ENCODE measurements around the gene GRAP2. TPM values are rescaled to one million over a fixed set of nuclear protein-coding genes. Genes with fewer than 3 reads are reported as not detected.

Gene GRAP2
- total and polyA plus RNA-seq, 10 of the 15 experiments (the other 5 are each of a cell fraction or from before 2014, with no cell fraction given) = 3.3 to 79.1 (median 59.6) TPM

DNA sequence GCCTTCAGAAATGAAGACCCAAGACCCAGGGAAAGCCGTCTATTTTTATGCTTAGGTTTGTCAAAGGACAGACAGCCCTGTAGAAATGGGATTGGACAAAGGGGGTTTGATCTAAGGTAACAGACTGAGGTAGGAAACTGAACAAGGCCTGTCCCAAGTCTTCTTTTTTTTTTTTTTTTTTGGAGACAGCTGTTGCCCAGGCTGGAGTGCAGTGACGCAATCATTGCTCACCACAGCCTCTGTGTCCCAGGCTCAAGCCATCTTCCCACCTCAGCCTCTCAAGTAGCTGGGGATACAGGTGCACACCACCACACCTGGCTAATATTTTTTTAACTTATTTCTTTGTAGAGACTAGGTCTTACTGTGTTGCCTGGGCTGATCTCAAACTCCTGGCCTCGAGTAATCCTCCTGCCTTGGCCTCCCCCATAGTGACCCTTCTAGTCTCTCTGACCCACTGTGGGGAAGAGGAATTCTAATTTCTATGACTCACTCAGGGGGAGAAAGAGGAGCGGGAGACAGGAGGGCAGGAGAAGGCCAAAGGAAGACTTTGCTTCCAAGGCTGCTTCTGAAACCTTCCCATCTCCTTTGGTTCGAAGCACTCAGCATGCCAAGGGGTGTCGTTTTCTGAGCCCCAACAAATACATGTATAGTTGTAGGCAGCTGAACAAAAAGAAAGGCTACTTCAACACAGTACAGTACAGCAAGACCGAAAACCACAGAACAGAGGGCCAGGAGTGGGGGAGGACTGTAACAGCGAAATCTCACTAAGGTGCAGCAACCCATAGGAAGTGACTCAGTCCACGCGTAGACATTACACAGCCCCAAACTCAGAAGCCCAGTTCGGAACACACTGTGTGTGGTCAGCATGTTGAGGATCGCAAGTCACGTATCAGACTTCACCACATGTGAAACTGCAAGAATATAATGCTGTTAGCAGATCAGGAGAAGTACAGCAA, 60.2 kb downstream of the GRAP2 start (continued):
- peak in 1 of 2 experiments; percentile 54; a peak in 1 of 4 replicates for TF ChIP-seq CEBPB (IDR thresholded peaks at IDR 0.05; ENCODE audit: borderline replicate concordance in 1 of 2, low read depth in 2 of 2, low read length in 2 of 2)
- TF ChIP-seq CBX5 (IDR thresholded peaks at IDR 0.05; ENCODE audit: low read depth) = peak; percentile 84; the same call in 1 of the 2 replicates
- TF ChIP-seq, protein P1, sequence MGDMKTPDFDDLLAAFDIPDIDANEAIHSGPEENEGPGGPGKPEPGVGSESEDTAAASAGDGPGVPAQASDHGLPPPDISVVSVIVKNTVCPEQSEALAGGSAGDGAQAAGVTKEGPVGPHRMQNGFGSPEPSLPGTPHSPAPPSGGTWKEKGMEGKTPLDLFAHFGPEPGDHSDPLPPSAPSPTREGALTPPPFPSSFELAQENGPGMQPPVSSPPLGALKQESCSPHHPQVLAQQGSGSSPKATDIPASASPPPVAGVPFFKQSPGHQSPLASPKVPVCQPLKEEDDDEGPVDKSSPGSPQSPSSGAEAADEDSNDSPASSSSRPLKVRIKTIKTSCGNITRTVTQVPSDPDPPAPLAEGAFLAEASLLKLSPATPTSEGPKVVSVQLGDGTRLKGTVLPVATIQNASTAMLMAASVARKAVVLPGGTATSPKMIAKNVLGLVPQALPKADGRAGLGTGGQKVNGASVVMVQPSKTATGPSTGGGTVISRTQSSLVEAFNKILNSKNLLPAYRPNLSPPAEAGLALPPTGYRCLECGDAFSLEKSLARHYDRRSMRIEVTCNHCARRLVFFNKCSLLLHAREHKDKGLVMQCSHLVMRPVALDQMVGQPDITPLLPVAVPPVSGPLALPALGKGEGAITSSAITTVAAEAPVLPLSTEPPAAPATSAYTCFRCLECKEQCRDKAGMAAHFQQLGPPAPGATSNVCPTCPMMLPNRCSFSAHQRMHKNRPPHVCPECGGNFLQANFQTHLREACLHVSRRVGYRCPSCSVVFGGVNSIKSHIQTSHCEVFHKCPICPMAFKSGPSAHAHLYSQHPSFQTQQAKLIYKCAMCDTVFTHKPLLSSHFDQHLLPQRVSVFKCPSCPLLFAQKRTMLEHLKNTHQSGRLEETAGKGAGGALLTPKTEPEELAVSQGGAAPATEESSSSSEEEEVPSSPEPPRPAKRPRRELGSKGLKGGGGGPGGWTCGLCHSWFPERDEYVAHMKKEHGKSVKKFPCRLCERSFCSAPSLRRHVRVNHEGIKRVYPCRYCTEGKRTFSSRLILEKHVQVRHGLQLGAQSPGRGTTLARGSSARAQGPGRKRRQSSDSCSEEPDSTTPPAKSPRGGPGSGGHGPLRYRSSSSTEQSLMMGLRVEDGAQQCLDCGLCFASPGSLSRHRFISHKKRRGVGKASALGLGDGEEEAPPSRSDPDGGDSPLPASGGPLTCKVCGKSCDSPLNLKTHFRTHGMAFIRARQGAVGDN (IDR thresholded peaks at IDR 0.05) = peak; percentile 81; the same call in 1 of the 2 replicates
- peak; percentile 37; the same call in 1 of the 2 replicates for TF ChIP-seq POLR2A (IDR thresholded peaks at IDR 0.05; ENCODE audit: low read depth, low read length)
- peak; percentile 58; the same call in 1 of the 2 replicates for TF ChIP-seq TCF7 (IDR thresholded peaks at IDR 0.05; ENCODE audit: borderline replicate concordance)
- TF ChIP-seq ASH2L (IDR thresholded peaks at IDR 0.05; ENCODE audit: borderline replicate concordance, low read depth) = no peak
- TF ChIP-seq, protein P2, sequence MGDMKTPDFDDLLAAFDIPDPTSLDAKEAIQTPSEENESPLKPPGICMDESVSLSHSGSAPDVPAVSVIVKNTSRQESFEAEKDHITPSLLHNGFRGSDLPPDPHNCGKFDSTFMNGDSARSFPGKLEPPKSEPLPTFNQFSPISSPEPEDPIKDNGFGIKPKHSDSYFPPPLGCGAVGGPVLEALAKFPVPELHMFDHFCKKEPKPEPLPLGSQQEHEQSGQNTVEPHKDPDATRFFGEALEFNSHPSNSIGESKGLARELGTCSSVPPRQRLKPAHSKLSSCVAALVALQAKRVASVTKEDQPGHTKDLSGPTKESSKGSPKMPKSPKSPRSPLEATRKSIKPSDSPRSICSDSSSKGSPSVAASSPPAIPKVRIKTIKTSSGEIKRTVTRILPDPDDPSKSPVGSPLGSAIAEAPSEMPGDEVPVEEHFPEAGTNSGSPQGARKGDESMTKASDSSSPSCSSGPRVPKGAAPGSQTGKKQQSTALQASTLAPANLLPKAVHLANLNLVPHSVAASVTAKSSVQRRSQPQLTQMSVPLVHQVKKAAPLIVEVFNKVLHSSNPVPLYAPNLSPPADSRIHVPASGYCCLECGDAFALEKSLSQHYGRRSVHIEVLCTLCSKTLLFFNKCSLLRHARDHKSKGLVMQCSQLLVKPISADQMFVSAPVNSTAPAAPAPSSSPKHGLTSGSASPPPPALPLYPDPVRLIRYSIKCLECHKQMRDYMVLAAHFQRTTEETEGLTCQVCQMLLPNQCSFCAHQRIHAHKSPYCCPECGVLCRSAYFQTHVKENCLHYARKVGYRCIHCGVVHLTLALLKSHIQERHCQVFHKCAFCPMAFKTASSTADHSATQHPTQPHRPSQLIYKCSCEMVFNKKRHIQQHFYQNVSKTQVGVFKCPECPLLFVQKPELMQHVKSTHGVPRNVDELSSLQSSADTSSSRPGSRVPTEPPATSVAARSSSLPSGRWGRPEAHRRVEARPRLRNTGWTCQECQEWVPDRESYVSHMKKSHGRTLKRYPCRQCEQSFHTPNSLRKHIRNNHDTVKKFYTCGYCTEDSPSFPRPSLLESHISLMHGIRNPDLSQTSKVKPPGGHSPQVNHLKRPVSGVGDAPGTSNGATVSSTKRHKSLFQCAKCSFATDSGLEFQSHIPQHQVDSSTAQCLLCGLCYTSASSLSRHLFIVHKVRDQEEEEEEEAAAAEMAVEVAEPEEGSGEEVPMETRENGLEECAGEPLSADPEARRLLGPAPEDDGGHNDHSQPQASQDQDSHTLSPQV (IDR thresholded peaks at IDR 0.05) = no peak
- TF ChIP-seq, protein P3, sequence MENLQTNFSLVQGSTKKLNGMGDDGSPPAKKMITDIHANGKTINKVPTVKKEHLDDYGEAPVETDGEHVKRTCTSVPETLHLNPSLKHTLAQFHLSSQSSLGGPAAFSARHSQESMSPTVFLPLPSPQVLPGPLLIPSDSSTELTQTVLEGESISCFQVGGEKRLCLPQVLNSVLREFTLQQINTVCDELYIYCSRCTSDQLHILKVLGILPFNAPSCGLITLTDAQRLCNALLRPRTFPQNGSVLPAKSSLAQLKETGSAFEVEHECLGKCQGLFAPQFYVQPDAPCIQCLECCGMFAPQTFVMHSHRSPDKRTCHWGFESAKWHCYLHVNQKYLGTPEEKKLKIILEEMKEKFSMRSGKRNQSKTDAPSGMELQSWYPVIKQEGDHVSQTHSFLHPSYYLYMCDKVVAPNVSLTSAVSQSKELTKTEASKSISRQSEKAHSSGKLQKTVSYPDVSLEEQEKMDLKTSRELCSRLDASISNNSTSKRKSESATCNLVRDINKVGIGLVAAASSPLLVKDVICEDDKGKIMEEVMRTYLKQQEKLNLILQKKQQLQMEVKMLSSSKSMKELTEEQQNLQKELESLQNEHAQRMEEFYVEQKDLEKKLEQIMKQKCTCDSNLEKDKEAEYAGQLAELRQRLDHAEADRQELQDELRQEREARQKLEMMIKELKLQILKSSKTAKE (IDR thresholded peaks at IDR 0.05; ENCODE audit: low read depth, poor library complexity, severe bottlenecking) = peak; percentile 95
- TF ChIP-seq NFYB (IDR thresholded peaks at IDR 0.05; ENCODE audit: insufficient read depth, low read depth, low read length) = no peak
- TF ChIP-seq SPI1 (IDR thresholded peaks at IDR 0.05; ENCODE audit: borderline replicate concordance, insufficient read depth, low read depth, low read length) = peak; percentile 29; the same call in 1 of the 2 replicates
- TF ChIP-seq, protein P4, sequence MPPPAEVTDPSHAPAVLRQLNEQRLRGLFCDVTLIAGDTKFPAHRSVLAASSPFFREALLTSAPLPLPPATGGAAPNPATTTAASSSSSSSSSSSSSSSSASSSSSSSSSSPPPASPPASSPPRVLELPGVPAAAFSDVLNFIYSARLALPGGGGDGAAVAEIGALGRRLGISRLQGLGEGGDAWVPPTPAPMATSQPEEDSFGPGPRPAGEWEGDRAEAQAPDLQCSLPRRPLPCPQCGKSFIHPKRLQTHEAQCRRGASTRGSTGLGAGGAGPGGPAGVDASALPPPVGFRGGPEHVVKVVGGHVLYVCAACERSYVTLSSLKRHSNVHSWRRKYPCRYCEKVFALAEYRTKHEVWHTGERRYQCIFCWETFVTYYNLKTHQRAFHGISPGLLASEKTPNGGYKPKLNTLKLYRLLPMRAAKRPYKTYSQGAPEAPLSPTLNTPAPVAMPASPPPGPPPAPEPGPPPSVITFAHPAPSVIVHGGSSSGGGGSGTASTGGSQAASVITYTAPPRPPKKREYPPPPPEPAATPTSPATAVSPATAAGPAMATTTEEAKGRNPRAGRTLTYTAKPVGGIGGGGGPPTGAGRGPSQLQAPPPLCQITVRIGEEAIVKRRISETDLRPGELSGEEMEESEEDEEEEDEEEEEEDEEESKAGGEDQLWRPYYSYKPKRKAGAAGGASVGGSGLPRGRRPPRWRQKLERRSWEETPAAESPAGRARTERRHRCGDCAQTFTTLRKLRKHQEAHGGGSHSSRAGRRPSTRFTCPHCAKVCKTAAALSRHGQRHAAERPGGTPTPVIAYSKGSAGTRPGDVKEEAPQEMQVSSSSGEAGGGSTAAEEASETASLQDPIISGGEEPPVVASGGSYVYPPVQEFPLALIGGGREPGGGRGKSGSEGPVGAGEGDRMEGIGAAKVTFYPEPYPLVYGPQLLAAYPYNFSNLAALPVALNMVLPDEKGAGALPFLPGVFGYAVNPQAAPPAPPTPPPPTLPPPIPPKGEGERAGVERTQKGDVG (CRISPR knock-in tag; IDR thresholded peaks at IDR 0.05) = no peak
- TF ChIP-seq RB1 (IDR thresholded peaks at IDR 0.05; ENCODE audit: borderline replicate concordance) = peak; percentile 46; the same call in 1 of the 2 replicates
